Choroid plexus epithelial cell (primary cell): Measurements from ENCODE around the gene SNRPA.

Experiments
- DNase-seq: peaks from one replicate; pipeline ENCODE4 v3.0.0-alpha.2; 2010; ENCODE audit warnings: low read depth
- H3K4me3 ChIP-seq: 2 replicates; pipeline ENCODE4 v1.5.1; 2011; ENCODE audit warnings: low read depth, mild to moderate bottlenecking, control low read depth, low read length, moderate library complexity
- CTCF ChIP-seq: conservative IDR thresholded peaks from 2 replicates; pipeline ENCODE4 v1.5.1; 2011; ENCODE audit warnings: low read depth, mild to moderate bottlenecking, control low read depth, inconsistent platforms, low read length, moderate library complexity

The SNRPA gene

GRCh38 chr19:40799558-40800338, 48.7 kb downstream of the SNRPA start:
- DNase-seq, result peak; percentile 42
- no peak for TF ChIP-seq CTCF

GRCh38 chr19:40800339-40800996, 49.5 kb downstream of the SNRPA start:
- H3K4me3 ChIP-seq, result peak overlapping the region; percentile 92
- TF ChIP-seq CTCF, result no peak
- DNase-seq, result no peak

More at GRCh38 chr19:40799558-40800338, 48.7 kb downstream of the SNRPA start:
- peak overlapping the region; percentile 92 for H3K4me3 ChIP-seq

- H3K4me3 ChIP-seq, result peak overlapping the region; percentile 92
- no peak for DNase-seq
- TF ChIP-seq CTCF, result no peak
Observed at GRCh38 chr19:40800997-40801377, 50.0 kb downstream of the SNRPA start.

- H3K4me3 ChIP-seq, result peak overlapping the region; percentile 92
- TF ChIP-seq CTCF, result no peak
- DNase-seq, result no peak
Observed at GRCh38 chr19:40801426-40802299, 50.7 kb downstream of the SNRPA start.

- TF ChIP-seq CTCF, result no peak
- DNase-seq, result no peak
- H3K4me3 ChIP-seq, result peak overlapping the region; percentile 35
Observed at GRCh38 chr19:40802300-40803169, 51.5 kb downstream of the SNRPA start.

- H3K4me3 ChIP-seq, result peak overlapping the region; percentile 8
Observed at GRCh38 chr19:40803170-40803856, 52.3 kb downstream of the SNRPA start.

More at GRCh38 chr19:40803170-40803856, 52.3 kb downstream of the SNRPA start:
- no peak for TF ChIP-seq CTCF
- no peak for DNase-seq
